ENCODE data around the gene SHC2. TPM values are rescaled to one million over a fixed set of nuclear protein-coding genes. Genes with fewer than 3 reads are reported as not detected.

Gene SHC2
- total RNA-seq, 1 donor from 2014 or later: 29.7 TPM

DNA sequence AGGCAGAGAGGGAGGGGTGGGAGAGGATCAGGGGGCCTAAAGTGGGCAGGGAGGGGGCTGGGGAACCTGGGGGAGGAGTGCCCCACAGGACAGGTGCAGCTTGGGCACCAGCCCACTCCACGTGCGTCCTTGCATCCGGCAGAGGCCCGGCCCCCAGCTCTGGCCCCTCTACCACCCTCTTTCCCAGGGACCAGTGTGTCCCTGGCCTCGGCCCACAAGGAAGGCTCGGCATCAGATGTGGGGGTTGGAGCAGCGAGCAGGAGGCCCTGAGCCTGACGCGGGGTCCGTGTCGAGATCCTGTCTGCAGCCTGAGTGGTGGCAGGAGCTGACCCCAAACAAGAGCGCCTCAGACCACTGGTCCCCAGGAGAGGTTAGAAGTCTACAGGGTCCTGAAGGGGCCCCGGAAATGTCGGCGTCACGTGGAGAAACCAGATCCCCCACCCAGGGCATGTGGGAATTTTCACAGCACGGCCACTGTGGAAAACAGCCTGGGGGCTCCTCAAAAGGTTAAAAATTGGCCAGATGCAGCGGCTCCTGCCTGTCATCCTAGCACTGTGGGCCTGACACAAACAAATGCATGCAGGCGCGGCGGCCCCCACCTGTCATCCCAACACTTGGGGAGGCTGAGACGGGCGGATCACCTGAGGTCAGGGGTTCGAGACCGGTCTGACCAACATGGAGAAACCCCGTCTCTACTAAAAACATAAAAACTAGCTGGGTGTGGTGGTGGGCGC lies 21.5 kb downstream of the SHC2 start:
- FAIRE-seq (no peak), DNase-seq (ENCODE audit: low read depth) (no peak)
- Histone ChIP-seq H3K27me3 (ENCODE audit: insufficient read depth, low read length) (no peaks in the 10 kb centered on the region), H3K36me3 (ENCODE audit: insufficient read depth, low read length) (no peaks in the 10 kb centered on the region), H3K4me1 (ENCODE audit: insufficient read depth, low read length) (no peaks in the 10 kb centered on the region), H3K4me2 (ENCODE audit: low read length) (no peak overlapping the region), H3K9ac (ENCODE audit: low read length) (no peak overlapping the region), H2AFZ (ENCODE audit: low read depth, low read length) (no peak overlapping the region), H4K20me1 (ENCODE audit: insufficient read depth, low read length) (no peaks in the 10 kb centered on the region), H3K79me2 (ENCODE audit: insufficient read depth, low read length) (no peaks in the 10 kb centered on the region), H3K9me3 (ENCODE audit: insufficient read depth, low read depth, low read length) (peaks cover 4% of the 10 kb centered on the region), H3K4me3 (ENCODE audit: insufficient read depth, low read depth, low read length) (no peak overlapping the region), H3K27ac (ENCODE audit: low read depth, low read length) (no peak overlapping the region)
- Mint-ChIP-seq H3K27me3 (ENCODE audit: low read depth, unreplicated experiment) (no peaks in the 10 kb centered on the region), H3K4me3 (ENCODE audit: unreplicated experiment) (no peak overlapping the region), H3K4me1 (ENCODE audit: low read depth, unreplicated experiment) (no peaks in the 10 kb centered on the region), H3K36me3 (ENCODE audit: low read depth, unreplicated experiment) (peaks cover 20% of the 10 kb centered on the region), H3K9me3 (ENCODE audit: unreplicated experiment) (no peaks in the 10 kb centered on the region), H3K27ac (ENCODE audit: unreplicated experiment) (no peak overlapping the region)
- TF ChIP-seq, protein P1, sequence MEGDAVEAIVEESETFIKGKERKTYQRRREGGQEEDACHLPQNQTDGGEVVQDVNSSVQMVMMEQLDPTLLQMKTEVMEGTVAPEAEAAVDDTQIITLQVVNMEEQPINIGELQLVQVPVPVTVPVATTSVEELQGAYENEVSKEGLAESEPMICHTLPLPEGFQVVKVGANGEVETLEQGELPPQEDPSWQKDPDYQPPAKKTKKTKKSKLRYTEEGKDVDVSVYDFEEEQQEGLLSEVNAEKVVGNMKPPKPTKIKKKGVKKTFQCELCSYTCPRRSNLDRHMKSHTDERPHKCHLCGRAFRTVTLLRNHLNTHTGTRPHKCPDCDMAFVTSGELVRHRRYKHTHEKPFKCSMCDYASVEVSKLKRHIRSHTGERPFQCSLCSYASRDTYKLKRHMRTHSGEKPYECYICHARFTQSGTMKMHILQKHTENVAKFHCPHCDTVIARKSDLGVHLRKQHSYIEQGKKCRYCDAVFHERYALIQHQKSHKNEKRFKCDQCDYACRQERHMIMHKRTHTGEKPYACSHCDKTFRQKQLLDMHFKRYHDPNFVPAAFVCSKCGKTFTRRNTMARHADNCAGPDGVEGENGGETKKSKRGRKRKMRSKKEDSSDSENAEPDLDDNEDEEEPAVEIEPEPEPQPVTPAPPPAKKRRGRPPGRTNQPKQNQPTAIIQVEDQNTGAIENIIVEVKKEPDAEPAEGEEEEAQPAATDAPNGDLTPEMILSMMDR (IDR thresholded peaks at IDR 0.05; ENCODE audit: insufficient read depth, low read depth, low read length): no peak
- TF ChIP-seq EZH2 (IDR thresholded peaks at IDR 0.05; ENCODE audit: insufficient read depth, low read length): no peak

DNA sequence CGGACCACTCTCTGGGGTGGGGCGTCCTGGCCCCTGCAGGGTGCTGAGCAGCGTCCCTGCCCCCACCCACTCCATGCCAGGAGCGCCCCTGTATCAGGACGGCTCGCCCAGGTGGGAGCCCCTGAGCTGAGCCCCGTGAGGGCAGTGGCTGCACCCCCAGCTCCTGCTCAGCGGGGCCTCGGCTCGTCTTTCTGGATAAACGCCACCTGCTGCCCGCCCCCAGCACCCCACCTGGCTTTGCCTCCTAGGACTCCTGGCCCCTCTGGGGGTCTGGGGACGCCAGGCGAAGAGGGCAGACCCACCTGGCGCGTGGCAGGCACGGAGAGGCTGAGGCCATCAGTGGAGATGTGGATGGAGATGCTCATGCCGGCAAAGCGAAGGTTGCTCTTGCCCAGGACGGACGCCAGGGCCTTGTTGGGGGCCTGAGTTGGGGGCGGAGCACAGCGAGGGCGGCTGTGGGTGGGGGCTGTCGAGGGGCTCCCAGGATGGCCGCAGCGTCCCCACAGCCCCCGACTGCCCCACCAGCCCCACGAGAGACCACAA lies 22.3 kb downstream of the SHC2 start:
- no peaks in the 10 kb centered on the region for H4K20me1 ChIP-seq (ENCODE audit: insufficient read depth, low read length)
- H3K4me3 ChIP-seq (ENCODE audit: insufficient read depth, low read depth, low read length): no peak overlapping the region
- no peaks in the 10 kb centered on the region for H3K9me3 Mint-ChIP-seq (ENCODE audit: unreplicated experiment)
- H3K4me1 ChIP-seq (ENCODE audit: insufficient read depth, low read length): no peaks in the 10 kb centered on the region
- no peak overlapping the region for H3K27ac ChIP-seq (ENCODE audit: low read depth, low read length)
- peaks cover 20% of the 10 kb centered on the region for H3K36me3 Mint-ChIP-seq (ENCODE audit: low read depth, unreplicated experiment)
- H2AFZ ChIP-seq (ENCODE audit: low read depth, low read length): no peak overlapping the region
- H3K4me2 ChIP-seq (ENCODE audit: low read length): no peak overlapping the region
- FAIRE-seq: no peak
- H3K27me3 Mint-ChIP-seq (ENCODE audit: low read depth, unreplicated experiment): no peaks in the 10 kb centered on the region
- no peaks in the 10 kb centered on the region for H3K27me3 ChIP-seq (ENCODE audit: insufficient read depth, low read length)
- no peaks in the 10 kb centered on the region for H3K4me1 Mint-ChIP-seq (ENCODE audit: low read depth, unreplicated experiment)
- H3K27ac Mint-ChIP-seq (ENCODE audit: unreplicated experiment): no peak overlapping the region
- peaks cover 7% of the 10 kb centered on the region for H3K9me3 ChIP-seq (ENCODE audit: insufficient read depth, low read depth, low read length)
- TF ChIP-seq EZH2 (IDR thresholded peaks at IDR 0.05; ENCODE audit: insufficient read depth, low read length): no peak
- TF ChIP-seq, protein P1 (IDR thresholded peaks at IDR 0.05; ENCODE audit: insufficient read depth, low read depth, low read length): no peak
- H3K79me2 ChIP-seq (ENCODE audit: insufficient read depth, low read length): no peaks in the 10 kb centered on the region
- no peaks in the 10 kb centered on the region for H3K36me3 ChIP-seq (ENCODE audit: insufficient read depth, low read length)
- DNase-seq (ENCODE audit: low read depth): no peak
- no peak overlapping the region for H3K9ac ChIP-seq (ENCODE audit: low read length)
- no peak overlapping the region for H3K4me3 Mint-ChIP-seq (ENCODE audit: unreplicated experiment)

DNA sequence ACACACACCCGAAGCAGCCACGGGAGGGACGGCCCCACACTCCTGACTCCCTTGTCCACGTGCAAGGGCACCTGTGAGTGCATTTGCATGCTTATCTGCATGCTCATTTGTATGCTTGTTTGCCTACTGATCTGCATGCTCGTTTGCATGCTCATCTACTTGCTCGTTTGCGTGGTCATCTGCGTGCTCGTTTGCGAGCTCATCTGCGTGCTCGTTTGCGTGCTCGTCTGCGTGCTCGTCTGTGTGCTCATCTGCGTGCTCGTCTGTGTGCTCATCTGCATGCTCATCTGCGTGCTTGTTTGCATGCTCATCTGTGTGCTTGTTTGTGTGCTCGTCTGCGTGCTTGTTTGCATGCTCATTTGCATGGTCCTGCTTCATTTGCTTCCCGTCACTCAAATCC lies 23.8 kb downstream of the SHC2 start:
- Histone ChIP-seq H3K27me3 (ENCODE audit: insufficient read depth, low read length) (no peaks in the 10 kb centered on the region), H3K9me3 (ENCODE audit: insufficient read depth, low read depth, low read length) (peaks cover 7% of the 10 kb centered on the region), H3K4me2 (ENCODE audit: low read length) (no peak overlapping the region), H3K79me2 (ENCODE audit: insufficient read depth, low read length) (no peaks in the 10 kb centered on the region), H3K36me3 (ENCODE audit: insufficient read depth, low read length) (no peaks in the 10 kb centered on the region), H3K27ac (ENCODE audit: low read depth, low read length) (no peak overlapping the region), H3K9ac (ENCODE audit: low read length) (no peak overlapping the region), H3K4me3 (ENCODE audit: insufficient read depth, low read depth, low read length) (no peak overlapping the region), H3K4me1 (ENCODE audit: insufficient read depth, low read length) (no peaks in the 10 kb centered on the region), H2AFZ (ENCODE audit: low read depth, low read length) (no peak overlapping the region), H4K20me1 (ENCODE audit: insufficient read depth, low read length) (no peaks in the 10 kb centered on the region)
- no peaks in the 10 kb centered on the region for H3K9me3 Mint-ChIP-seq (ENCODE audit: unreplicated experiment)
- TF ChIP-seq, protein P1 (IDR thresholded peaks at IDR 0.05; ENCODE audit: insufficient read depth, low read depth, low read length): no peak
- TF ChIP-seq EZH2 (IDR thresholded peaks at IDR 0.05; ENCODE audit: insufficient read depth, low read length): no peak
- peaks cover 19% of the 10 kb centered on the region for H3K36me3 Mint-ChIP-seq (ENCODE audit: low read depth, unreplicated experiment)
- no peaks in the 10 kb centered on the region for H3K4me1 Mint-ChIP-seq (ENCODE audit: low read depth, unreplicated experiment)
- FAIRE-seq (no peak), DNase-seq (ENCODE audit: low read depth) (no peak)
- no peak overlapping the region for H3K27ac Mint-ChIP-seq (ENCODE audit: unreplicated experiment)
- no peak overlapping the region for H3K4me3 Mint-ChIP-seq (ENCODE audit: unreplicated experiment)
- H3K27me3 Mint-ChIP-seq (ENCODE audit: low read depth, unreplicated experiment): no peaks in the 10 kb centered on the region
